HUES6 (cell line): ENCODE data around the gene KCNIP3.

ENCODE experiments used
- H3K27ac ChIP-seq: 2 replicates; pipeline ENCODE4 v1.7.0; 2013; ENCODE audit warnings: low read depth, mild to moderate bottlenecking, low read length, inconsistent platforms
- H3K27me3 ChIP-seq: 2 replicates; pipeline ENCODE4 v1.6.1; 2013; ENCODE audit warnings: low read length; ENCODE audit not compliant: control insufficient read depth, insufficient read depth
- H3K36me3 ChIP-seq: 2 replicates; pipeline ENCODE4 v1.6.1; 2013; ENCODE audit warnings: low read length; ENCODE audit not compliant: control insufficient read depth, insufficient read depth
- H3K4me1 ChIP-seq: 2 replicates; pipeline ENCODE4 v1.6.1; 2013; ENCODE audit warnings: low read length; ENCODE audit not compliant: control insufficient read depth, insufficient read depth
- H3K4me3 ChIP-seq: 2 replicates; pipeline ENCODE4 v1.5.1; 2013; ENCODE audit warnings: low read depth, low read length
- H3K9ac ChIP-seq: one replicate; pipeline ENCODE4 v1.6.1; 2013; ENCODE audit warnings: mild to moderate bottlenecking, low read length
- H3K9me3 ChIP-seq: 2 replicates; pipeline ENCODE4 v1.6.1; 2013; ENCODE audit warnings: low read depth, low read length; ENCODE audit not compliant: control insufficient read depth, insufficient read depth

KCNIP3 gene

GRCh38 chr2:95333056-95333455 is 35.9 kb downstream of the KCNIP3 start:
- Histone ChIP-seq H3K27me3 (0 out of 2 replicates have a peak, but pooled peaks cover 4% of the 10 kb centered on the region), H3K9me3 (no peaks in the 10 kb centered on the region), H3K4me3 (no peak overlapping the region), H3K27ac (no peak overlapping the region), H3K4me1 (peaks cover 9% of the 10 kb centered on the region; the same call in 1 of the 2 replicates), H3K36me3 (no peaks in the 10 kb centered on the region), H3K9ac (no peak overlapping the region)

- Histone ChIP-seq H3K36me3 (no peaks in the 10 kb centered on the region), H3K4me3 (no peak overlapping the region), H3K4me1 (peaks cover 5% of the 10 kb centered on the region; the same call in 1 of the 2 replicates), H3K9ac (no peak overlapping the region), H3K27ac (no peak overlapping the region), H3K9me3 (no peaks in the 10 kb centered on the region), H3K27me3 (0 out of 2 replicates have a peak, but pooled peaks cover 4% of the 10 kb centered on the region)
These were observed 36.8 kb downstream of the KCNIP3 start for GRCh38 chr2:95333888-95334338.

GRCh38 chr2:95334916-95335641 is 37.9 kb downstream of the KCNIP3 start:
- H3K9me3 ChIP-seq = no peaks in the 10 kb centered on the region
- no peak overlapping the region for H3K27ac ChIP-seq
- H3K9ac ChIP-seq = no peak overlapping the region
- H3K4me1 ChIP-seq = peaks cover 5% of the 10 kb centered on the region; the same call in 1 of the 2 replicates
- H3K36me3 ChIP-seq = no peaks in the 10 kb centered on the region
- H3K27me3 ChIP-seq = 0 out of 2 replicates have a peak, but pooled peaks cover 4% of the 10 kb centered on the region
- H3K4me3 ChIP-seq = no peak overlapping the region

- Histone ChIP-seq H3K36me3 (no peaks in the 10 kb centered on the region), H3K4me1 (no peaks in the 10 kb centered on the region), H3K9me3 (no peaks in the 10 kb centered on the region), H3K4me3 (no peak overlapping the region), H3K9ac (no peak overlapping the region), H3K27ac (no peak overlapping the region), H3K27me3 (0 out of 2 replicates have a peak, but pooled peaks cover 15% of the 10 kb centered on the region)
These were observed 39.3 kb downstream of the KCNIP3 start for GRCh38 chr2:95336406-95336805.

- H3K36me3 ChIP-seq = no peaks in the 10 kb centered on the region
- H3K27me3 ChIP-seq = peaks cover 27% of the 10 kb centered on the region
- H3K9me3 ChIP-seq = no peaks in the 10 kb centered on the region
- H3K27ac ChIP-seq = no peak overlapping the region
- H3K4me1 ChIP-seq = no peaks in the 10 kb centered on the region
- H3K9ac ChIP-seq = no peak overlapping the region
- no peak overlapping the region for H3K4me3 ChIP-seq
These were observed 40.7 kb downstream of the KCNIP3 start for GRCh38 chr2:95337829-95338228.

- H3K36me3 ChIP-seq = no peaks in the 10 kb centered on the region
- H3K27ac ChIP-seq = no peak overlapping the region
- no peaks in the 10 kb centered on the region; the same call in 1 of the 2 replicates for H3K4me1 ChIP-seq
- no peak overlapping the region for H3K9ac ChIP-seq
- H3K9me3 ChIP-seq = no peaks in the 10 kb centered on the region
- no peak overlapping the region for H3K4me3 ChIP-seq
- peaks cover 68% of the 10 kb centered on the region for H3K27me3 ChIP-seq
These were observed 45.6 kb downstream of the KCNIP3 start for GRCh38 chr2:95342556-95343320.

- Histone ChIP-seq H3K4me1 (no peaks in the 10 kb centered on the region; the same call in 1 of the 2 replicates), H3K27me3 (peaks cover 76% of the 10 kb centered on the region), H3K9me3 (no peaks in the 10 kb centered on the region), H3K4me3 (no peak overlapping the region), H3K27ac (no peak overlapping the region), H3K36me3 (no peaks in the 10 kb centered on the region), H3K9ac (no peak overlapping the region)
These were observed 46.5 kb downstream of the KCNIP3 start for GRCh38 chr2:95343429-95344214.

GRCh38 chr2:95344215-95344583 is 47.1 kb downstream of the KCNIP3 start:
- Histone ChIP-seq H3K9ac (no peak overlapping the region), H3K9me3 (no peaks in the 10 kb centered on the region), H3K4me3 (no peak overlapping the region), H3K4me1 (no peaks in the 10 kb centered on the region; the same call in 1 of the 2 replicates), H3K27ac (no peak overlapping the region), H3K27me3 (peaks cover 82% of the 10 kb centered on the region), H3K36me3 (no peaks in the 10 kb centered on the region)

- Histone ChIP-seq H3K27me3 (peaks cover 86% of the 10 kb centered on the region), H3K4me1 (no peaks in the 10 kb centered on the region; the same call in 1 of the 2 replicates), H3K9ac (no peak overlapping the region), H3K9me3 (no peaks in the 10 kb centered on the region), H3K27ac (no peak overlapping the region), H3K36me3 (no peaks in the 10 kb centered on the region), H3K4me3 (no peak overlapping the region)
These were observed 47.5 kb downstream of the KCNIP3 start for GRCh38 chr2:95344656-95345055.

GRCh38 chr2:95345081-95345562 is 48.0 kb downstream of the KCNIP3 start:
- Histone ChIP-seq H3K27ac (no peak overlapping the region), H3K27me3 (peaks cover 91% of the 10 kb centered on the region), H3K9ac (no peak overlapping the region)

More at GRCh38 chr2:95345081-95345562, 48.0 kb downstream of the KCNIP3 start:
- no peaks in the 10 kb centered on the region for H3K9me3 ChIP-seq
- no peaks in the 10 kb centered on the region; the same call in 1 of the 2 replicates for H3K4me1 ChIP-seq
- no peaks in the 10 kb centered on the region for H3K36me3 ChIP-seq
- H3K4me3 ChIP-seq = peak overlapping the region; percentile 69
